Effector CD4-positive, alpha-beta T cell (primary cell): ENCODE data around the gene SIT1.

ENCODE experiments used
- DNase-seq: peaks from one replicate; pipeline ENCODE4 v3.0.0-alpha.2; 2020
- total RNA-seq: gene quantifications from one replicate; lab custom pipeline; 2026; lab: John Stamatoyannopoulos, UW

Gene SIT1, protein sequence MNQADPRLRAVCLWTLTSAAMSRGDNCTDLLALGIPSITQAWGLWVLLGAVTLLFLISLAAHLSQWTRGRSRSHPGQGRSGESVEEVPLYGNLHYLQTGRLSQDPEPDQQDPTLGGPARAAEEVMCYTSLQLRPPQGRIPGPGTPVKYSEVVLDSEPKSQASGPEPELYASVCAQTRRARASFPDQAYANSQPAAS
- total RNA-seq: 22.5 reads per million, percentile 49 among the genes with 10 or more reads in this experiment

DNA sequence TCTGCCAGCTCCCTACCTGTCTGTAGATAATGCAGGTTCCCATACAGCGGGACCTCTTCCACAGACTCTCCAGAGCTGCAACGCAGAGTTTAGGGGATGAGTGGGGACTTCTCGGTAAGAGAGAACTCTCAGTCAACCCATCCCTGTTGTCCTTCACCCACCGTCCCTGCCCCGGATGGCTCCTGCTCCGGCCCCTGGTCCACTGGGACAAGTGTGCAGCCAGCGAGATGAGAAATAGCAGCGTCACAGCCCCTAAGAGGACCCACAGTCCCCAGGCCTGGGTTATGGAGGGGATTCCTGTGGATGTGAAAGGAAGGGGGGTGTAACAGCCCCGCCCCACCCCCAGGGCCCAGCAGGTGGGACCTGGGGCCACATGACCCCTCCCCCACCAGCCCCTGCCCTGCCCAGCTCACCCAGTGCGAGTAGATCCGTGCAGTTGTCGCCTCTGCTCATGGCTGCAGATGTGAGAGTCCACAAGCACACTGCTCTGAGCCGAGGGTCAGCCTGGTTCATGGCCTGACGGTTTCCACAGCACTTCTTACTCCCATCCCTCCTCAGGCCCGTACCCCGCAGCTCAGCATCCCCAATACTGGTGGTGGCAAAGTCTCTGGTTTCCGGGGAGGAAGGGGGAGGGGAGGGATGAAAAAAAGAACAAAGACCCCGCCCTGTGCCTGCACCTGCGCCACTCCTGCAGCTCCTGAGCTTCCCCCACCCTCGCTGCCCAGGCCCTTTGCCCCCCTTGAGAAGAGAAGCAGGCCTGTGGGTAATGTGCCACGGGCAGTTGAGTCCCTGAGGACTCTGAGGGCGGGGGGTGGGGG, at the start of gene SIT1:
Gene SIT1, minus strand, starts transcription at position 591 of the 818 bp plus-strand sequence. Its CDS starts 78 bp downstream, at position 513.
- no peak for DNase-seq

DNA sequence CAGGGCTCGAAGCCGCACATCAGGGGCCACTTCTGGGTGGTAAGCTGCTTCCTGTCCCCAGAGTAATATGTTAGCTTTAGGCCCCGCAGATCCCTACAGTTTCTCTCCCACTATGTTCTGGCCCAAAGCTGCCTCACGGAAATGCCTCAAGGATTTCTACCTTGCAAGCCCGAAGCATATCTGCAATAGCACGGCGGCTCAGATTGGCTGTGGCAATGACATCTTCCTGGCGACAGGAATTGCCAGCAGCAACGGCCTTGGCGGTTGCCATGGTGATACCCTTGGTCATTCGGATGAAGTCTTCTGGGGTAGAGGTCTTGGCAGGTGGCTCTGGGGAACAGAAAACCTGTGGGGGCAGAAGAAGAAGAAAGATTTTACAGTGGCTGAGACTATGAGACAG, 49.3 kb upstream of the SIT1 start:
- DNase-seq: no peak

DNA sequence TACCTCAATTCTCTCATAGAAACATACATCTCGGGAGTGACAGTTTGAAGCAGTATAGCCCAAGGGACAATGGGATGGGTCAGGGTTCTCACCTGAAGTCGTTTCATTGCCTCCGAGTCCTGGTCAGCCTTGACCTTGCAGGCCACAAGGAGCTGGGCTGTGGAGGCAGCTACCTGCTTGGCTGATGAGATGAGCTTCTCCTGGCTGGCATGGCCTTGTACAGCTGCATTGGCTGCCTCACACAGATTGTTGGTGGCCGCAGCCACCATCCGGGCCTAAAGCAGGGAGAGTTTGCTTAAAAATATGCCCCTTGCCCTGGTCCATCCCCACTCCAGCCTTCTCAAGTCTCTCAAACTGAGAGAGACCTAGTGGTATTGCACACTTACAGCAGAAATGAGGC, 47.5 kb upstream of the SIT1 start:
- no peak for DNase-seq

DNA sequence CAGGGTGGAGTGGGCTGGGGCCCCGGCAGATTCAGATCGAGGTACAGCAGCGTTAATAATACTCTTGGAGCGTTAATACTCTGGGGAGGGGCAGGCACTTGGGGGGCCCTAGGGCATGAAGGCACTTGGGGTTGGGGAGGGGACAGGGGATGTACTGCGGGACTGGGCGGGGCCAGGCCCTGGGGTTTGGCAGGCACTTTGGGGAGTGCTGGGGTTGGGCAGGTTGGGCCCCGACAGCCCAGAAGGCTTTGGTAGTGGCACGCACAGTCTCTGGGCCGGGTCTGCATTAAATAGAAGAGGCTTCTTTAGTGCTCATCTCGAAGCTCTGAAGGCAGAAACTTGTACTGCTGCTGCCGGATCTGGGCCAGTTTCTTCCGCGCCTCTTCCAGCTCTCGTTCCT, 46.8 kb upstream of the SIT1 start:
- no peak for DNase-seq

DNA sequence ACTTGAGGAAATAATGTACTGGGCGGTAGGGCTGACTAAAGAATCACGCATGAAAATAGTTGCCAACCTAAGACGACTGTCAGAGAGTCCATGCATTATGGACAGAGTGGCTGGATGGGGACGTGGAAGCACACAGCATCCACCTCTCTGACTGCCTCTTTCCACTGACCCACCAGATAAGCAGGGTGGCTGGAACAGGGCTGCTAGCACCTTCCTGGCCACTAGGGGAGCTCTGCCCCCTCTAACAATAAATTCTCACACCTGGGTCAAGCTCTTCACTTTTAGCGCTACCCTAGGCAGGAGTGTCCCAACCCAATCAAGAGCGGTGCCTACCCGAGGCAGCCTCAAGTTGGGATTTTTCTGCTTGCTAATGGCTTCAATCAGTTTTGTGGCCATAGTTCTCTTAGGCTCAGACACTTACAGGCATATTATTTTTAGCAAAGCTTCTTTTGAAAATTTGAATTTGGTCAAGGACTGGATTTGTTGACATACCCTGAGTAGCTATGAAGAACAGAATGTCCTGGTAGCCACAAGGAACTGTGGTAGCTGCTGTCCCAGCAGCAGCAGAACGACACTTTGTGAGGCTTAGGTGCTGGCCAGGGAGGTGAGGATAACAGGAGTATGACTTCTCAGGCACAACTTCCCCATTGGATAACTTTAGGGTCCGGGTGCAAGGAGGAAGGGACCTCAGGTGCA, 45.9 kb upstream of the SIT1 start:
- peak; percentile 50 for DNase-seq

DNA sequence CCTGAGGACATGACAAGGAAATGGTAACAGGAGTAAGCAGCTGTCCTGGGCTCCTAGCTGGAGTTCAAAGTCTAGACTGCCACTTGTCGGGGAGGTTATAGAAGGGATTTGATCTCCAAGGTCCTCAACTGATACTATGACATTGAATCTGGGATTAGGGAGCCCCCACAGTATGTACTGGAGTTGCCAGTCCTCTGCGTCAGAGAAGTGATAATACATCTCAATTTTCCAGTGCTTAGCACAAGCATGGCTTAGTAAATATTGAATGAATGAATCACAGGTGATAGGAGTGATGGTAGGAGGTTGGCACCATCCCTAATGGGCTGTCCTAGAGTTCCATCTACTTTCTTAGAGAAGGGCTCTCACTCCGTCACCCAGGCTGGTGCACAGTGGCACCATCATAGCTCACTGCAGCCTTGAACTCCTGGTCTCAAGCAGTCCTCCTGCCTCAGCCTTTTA, 45.2 kb upstream of the SIT1 start:
- no peak for DNase-seq

DNA sequence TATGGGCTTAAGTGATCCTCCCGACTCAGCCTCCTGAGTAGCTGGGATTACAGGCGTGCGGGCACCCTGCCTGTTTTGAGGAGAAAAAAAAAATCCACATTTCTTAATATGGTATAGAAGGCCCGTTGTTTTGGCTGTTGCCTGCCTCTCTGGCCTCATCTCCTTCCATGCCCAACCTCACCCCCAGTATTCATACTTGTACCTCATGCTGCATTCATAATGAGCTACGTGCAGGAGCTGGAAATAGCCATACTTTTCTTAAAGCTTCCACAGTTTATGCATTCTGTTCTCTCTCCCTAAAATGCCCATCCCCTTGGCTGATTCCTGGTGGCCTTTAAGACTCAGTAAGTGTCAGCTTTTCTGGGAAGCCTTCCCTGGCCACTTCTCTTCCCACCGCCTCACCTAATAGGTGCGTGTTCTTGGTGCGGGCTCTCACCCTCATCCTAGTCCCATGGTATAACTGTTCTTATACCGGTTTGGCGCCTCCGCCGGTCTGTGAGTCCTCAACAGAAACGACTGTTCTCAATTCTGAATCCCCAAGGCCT, 41.1 kb upstream of the SIT1 start:
- DNase-seq: no peak

DNA sequence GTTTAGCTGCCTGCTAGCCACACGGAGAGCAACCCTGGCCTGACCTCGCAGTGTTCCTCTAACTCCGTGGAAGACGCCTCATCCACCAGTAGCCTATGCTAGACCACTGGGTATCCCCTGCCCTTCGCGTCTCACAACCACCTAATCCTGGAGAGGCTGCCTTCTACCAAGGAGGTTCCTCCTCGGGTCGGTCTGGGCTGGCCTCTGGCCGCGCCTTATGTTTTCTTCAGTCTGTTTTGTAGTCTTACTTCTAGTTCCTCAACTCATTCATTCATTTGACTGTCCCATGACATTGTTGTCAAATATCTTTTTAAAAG, 40.6 kb upstream of the SIT1 start:
- DNase-seq: no peak

DNA sequence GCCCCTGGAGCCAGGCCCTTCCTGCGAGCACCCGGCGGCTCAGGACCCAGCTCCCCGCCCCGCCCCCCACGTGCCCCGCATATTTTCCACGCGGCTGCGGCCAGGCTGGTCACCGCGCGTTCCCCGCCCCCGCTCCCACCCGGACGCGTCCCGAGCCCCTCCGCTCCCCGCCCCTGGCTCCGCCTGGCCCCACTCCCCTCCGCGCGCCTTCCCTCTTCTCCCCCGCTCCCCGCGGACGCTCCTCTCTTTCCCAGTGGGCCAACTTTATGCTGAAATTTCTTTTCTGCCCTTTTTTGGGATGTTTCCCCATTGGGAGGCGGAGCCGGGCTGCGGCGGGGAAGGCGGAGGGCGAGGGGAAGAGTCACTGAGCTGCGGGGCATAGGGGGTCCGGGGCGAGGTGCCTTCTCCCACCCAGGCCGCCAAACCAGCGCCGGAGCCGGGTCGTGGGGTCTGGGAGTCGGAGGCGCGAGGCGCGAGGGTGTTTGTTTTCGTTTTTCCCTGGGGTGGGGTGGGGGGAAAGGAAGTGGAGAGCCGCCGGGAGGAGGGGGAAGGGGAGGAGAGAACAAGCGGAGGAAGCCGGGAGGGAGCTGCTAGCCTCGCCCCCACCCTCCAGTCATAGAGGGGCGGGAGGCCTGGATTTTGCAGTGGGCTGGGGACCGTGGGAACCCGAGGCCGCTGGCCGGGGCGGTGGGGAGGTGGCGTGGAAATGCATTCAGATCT, 40.0 kb upstream of the SIT1 start:
- no peak for DNase-seq

DNA sequence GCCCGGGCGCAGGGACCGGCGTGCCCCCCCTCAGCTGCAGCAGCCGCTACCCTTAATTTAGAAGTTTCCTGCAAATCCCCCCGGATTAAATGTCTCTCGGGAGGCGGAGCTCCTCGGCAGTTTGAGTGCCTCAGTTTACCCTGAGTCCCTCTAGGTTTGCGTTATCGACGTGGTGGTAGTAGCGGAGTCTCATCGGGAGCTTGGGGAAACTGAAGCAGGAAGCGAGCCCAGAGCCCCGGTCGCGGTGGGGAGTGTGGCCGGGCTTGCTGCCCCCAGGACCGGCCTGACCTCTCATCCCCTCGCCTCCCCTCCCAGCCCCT, 39.5 kb upstream of the SIT1 start:
- DNase-seq: no peak

DNA sequence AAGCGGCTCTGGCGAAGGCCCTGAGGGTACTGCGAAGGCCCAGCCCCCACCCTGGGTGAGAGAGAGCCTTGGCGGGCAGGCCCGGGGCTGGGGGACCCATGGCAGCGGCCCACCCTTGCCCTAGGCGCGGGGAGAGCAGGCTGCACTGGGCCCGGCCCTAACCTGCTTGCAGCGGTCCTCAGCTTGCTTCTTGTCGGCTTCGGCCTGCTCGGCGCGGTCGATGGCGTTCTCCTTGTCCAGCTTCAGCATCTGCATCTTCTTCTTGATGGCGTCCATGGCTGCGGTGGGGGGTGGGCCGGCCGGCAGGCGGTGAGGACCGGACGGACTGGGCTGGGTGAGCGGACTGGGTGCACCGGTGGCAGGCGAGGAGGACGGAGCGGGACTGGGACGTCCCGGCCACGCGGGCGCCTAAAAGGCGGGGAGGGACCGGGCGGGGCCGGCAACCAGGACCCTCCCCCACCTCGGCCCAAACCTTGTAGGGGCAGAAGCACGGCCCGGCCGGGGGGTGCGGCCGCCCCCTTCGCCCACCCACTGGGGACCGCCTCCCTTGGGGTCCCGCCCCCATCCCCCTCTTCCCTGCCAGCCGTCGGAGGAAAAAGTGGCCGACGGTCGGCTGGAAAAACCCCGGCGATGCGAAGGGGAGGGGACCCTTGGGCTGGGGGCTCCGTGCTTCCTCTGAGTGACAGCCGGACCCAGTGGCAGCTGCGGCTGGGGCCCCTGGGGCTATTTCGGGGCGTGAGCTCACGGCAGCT, 39.0 kb upstream of the SIT1 start, which contains the start of gene TPM2:
Gene TPM2, minus strand, starts transcription at position 384 of the 752 bp plus-strand sequence. Its CDS starts 108 bp downstream, at position 276.
- DNase-seq: no peak

DNA sequence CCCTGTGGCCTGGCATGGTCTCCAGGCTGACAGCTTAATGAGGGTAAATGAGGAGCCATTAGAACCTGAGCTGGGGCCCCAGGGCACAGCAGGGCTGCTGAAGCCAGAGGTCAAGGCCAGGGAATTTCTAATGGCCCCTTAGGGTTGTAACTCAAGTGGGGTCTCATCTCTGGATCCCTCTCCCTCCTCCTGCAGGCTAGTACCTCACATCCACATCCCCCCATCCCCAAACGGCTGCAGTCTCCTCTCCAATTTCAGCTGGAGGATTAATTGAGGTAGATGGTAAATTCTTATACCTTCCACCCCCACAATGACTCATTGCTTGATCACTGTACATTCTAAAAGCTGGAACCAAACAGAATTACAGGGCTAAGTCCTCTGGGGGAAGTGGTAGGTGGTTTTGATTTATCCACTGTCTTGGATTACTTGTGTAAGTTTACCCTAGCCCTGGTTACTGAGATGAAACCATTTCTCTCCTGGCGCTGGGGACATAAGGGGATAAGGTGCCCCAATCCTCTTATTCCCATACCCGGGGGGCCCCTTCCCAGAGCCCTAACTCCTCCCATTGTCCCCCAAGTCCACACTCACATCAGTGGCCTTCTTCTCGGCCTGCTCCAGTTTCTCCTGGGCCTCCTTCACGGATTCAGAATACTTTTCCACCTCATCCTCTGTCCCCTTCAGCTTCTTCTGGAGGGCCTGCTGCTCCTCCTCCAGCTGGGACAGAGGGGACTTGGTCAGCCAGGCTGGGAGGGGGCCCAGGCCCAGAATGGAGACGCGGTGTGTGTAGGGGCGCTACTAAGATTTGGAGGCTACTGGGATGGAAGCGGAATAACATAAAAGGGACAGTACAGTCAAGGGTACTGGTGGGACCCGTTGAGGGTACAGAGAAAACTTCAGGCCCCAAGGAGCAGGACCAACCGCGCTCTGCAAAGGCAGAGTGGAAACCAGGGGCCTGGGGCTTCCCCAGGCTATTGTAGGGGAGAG, 38.1 kb upstream of the SIT1 start:
- DNase-seq: no peak

DNA sequence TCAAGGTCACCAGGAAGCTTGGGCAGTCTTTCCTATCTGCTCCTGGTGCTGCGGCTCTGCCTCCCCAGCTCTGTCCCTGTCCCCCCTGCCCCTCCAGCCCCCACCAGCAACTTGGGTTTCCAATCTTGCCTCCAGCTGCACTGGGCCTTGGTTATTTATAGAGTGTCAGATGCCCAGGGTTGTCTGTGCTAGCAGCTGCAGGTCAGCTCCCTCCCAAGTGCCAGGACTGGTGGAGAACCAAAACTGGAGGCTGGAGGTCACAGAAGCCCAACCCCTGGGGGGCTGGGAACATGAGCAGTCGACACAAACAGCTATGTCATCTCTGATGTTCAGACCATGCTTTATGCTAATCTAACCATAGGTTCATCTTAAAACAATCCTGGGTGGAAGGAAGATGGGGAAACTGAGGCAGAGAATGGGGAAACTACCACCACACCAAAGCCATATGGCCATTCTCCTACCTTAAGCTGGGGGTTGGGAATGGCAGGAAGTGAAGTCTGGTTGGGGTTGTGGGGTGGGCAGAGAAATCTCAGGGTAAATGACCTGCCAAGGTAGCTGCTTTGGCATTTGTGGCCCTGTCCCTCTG, 37.3 kb upstream of the SIT1 start:
- no peak for DNase-seq

DNA sequence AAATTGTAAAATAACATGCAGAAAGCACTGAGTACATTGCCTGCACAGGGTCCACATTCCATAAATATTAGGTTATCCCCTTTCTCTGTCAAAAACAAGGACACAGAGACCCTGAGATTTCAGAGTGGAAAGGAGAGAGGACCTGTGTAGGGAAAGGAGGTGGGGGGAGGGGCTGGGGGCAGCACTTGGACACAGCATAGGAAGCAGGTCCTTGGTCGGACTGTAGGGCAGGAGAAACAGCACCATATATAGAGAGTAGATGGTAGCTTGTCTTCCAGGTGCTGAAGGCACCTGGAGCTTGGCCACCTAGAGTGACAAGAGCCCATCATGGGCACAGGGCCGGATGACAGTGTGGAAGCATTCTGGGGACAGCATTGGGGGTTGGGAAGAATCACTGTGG, 36.6 kb upstream of the SIT1 start:
- DNase-seq: no peak

DNA sequence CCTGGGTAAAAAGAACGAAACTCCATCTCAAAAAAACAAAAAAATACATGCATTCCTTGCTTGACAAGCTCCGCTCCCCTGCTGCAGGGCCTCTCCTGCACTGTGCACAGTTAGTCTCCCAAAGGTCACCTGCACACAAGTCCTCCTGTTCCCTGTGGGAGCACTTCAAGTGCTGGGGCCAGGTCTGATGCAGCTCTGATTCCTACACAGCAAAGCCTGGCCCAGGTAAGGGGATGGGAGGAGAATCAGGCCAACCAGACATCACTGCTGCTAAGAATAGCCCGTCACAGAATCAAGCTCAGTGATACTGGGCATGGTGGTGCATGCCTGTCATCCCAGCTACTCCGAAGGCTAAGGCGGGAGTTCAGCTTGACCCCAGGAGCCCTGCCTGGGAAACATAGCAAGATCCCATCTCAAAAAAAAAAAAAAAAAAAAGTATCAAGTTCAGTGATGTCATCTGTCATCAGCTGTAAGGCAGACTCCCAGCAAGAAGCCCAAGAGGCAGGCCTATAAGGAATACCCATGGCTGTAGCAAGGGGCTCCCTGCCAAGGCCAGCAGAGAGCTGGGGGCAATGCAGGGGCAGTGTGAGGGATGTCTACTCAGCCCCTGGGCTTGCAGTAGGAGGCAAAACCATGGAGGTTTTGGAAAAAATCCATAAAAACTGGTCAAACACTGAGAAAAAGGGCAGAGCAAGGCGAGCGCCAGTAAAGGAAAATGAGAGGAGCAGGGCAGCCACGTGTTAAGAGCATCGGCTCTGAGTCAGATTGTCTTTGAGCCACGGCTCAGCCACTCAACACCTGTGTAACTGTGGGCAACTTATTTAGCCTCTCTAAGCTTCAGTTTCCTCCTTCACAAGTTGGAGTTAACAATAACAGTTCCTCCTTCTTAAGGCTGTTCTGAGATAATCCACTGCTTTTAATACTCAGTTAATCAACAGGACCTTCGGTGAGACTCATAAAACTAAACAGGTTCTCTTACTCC, 35.8 kb upstream of the SIT1 start:
- DNase-seq: no peak

DNA sequence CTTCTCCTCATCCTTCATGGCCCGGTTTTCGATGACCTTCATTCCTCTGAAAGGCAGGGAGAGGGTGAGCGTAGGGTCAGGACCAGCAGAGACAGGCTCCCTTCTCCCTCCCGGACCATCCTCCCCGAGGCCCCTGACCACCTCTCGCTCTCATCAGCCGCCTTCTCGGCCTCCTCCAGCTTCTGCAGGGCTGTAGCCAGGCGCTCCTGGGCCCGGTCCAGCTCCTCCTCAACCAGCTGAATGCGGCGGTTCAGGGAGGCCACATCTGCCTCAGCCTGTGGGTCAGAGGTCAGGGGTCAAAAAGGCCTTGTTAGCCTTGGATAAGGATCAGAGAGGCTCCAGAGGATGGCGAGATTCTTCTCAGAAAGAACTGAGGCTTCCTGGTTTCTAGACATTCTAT, 34.8 kb upstream of the SIT1 start:
- no peak for DNase-seq

DNA sequence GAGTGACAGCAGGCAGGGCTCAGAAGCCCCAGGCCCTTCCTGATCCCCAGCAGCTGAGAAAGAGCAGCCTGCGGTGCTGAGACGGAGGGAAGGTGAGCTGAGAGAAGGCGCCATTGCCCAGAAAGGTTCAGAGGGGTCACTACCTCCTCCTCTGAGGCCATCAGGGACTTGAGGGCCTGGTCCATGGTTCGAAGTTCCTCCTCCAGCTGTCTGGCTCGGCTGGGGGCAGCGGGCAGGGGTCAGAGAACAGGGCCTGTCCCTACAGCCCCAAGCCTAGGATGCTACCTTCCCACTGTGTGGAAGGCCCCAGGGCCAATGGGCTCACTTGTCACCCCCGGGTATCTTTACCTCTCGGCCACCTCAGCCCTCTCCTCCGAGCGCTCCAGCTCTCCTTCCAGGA, 34.2 kb upstream of the SIT1 start:
- DNase-seq: no peak

DNA sequence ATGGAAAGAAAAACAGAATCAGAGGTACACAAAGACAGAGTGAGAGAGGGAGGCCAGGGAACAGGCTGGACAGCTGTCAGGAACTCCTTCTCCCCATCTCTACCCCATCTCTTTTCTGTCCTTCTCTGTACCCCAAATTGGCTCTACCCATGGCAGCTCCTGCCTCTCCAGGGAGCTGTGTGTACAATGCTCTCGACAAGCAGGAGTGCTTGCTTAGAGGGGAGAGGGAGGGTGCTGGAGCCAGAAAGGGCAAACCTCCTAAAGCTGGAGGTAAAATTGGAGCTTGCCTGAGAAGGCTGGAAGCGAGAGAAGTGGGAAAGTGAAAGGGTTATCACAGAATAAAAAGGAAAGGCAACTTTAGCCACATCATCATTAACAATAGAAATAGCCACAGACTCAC, 32.6 kb upstream of the SIT1 start:
- no peak for DNase-seq
